Panc1 (cell line): Measurements from ENCODE around the gene ZNF580. TPM values are rescaled to one million over a fixed set of nuclear protein-coding genes. Genes with fewer than 3 reads are reported as not detected.

Source experiments
- ATAC-seq: fragments of 200-7000 bp; cut with Tn5 transposase; 2 replicates; pipeline ENCODE4 v1.9.1; 2020; ENCODE audit warnings: mild to moderate bottlenecking, moderate library complexity
- BruUV-seq: library from RNA; stranded (reverse); fragments of 400-500 nt; replicated peaks from 2 replicates; lab custom pipeline; 2021; lab: Mats Ljungman, UMichigan
- CTCF ChIA-PET: fragments of 300-600 bp; sonication (Branson Sonifier 250); formaldehyde crosslinking; loops from one replicate; lab custom pipeline; 2022; ENCODE audit warnings: antibody characterized with exemption; lab: Charles Lee
- POLR2A ChIA-PET: fragments of 300-600 bp; sonication (Branson Sonifier 250); formaldehyde crosslinking; loops from one replicate; lab custom pipeline; 2022; ENCODE audit warnings: antibody characterized with exemption; lab: Charles Lee
- DNase-seq: peaks from one replicate; pipeline ENCODE4 v3.0.0-alpha.2; 2010; ENCODE audit warnings: low read depth, low spot score
- H3K27ac ChIP-seq: 2 replicates; pipeline ENCODE4 v1.5.1; 2011; ENCODE audit warnings: mild to moderate bottlenecking, low read length, inconsistent platforms
- H3K27me3 ChIP-seq: fragments of 200-500 bp; sonication (Bioruptor generic); 2 replicates; pipeline ENCODE4 v1.6.0; 2014; ENCODE audit warnings: low read length, inconsistent platforms; ENCODE audit not compliant: control insufficient read depth, insufficient read depth
- H3K36me3 ChIP-seq: fragments of 200-500 bp; sonication (Bioruptor generic); 2 replicates; pipeline ENCODE4 v1.5.1; 2014; ENCODE audit warnings: inconsistent platforms, mild to moderate bottlenecking, low read length, moderate library complexity; ENCODE audit not compliant: control insufficient read depth, insufficient read depth
- H3K4me1 ChIP-seq: 2 replicates; pipeline ENCODE4 v1.5.1; 2011; ENCODE audit warnings: inconsistent platforms, mild to moderate bottlenecking, low read length, moderate library complexity; ENCODE audit not compliant: control insufficient read depth, insufficient read depth
- H3K4me3 ChIP-seq, 2 experiments: 2 replicates each; pipeline ENCODE4 v1.5.1; 2011 to 2012; ENCODE audit warnings: low read depth in 2 of 2, low read length in 2 of 2, mild to moderate bottlenecking in 2 of 2, inconsistent platforms in 1 of 2, moderate library complexity in 1 of 2
- H3K9me3 ChIP-seq: fragments of 200-500 bp; sonication (Bioruptor generic); 2 replicates; pipeline ENCODE4 v1.5.1; 2014; ENCODE audit warnings: low read depth, mild to moderate bottlenecking, inconsistent platforms, low read length, moderate library complexity; ENCODE audit not compliant: control insufficient read depth, insufficient read depth
- CTCF ChIP-seq: fragments of 450-650 bp; IDR thresholded peaks from 2 replicates; pipeline ENCODE4 v1.5.1; 2017; ENCODE audit warnings: mild to moderate bottlenecking
- POLR2AphosphoS5 ChIP-seq: IDR thresholded peaks from 2 replicates; pipeline ENCODE4 v1.6.1; 2012; ENCODE audit warnings: mild to moderate bottlenecking, low read depth, low read length, moderate library complexity
- SIN3A ChIP-seq: IDR thresholded peaks from 2 replicates; pipeline ENCODE4 v1.6.1; 2012; ENCODE audit warnings: low read depth, mild to moderate bottlenecking, low read length, moderate library complexity, borderline replicate concordance; ENCODE audit not compliant: insufficient read depth
- TCF7L2 ChIP-seq: IDR thresholded peaks from 2 replicates; pipeline ENCODE4 v1.6.1; 2011; ENCODE audit warnings: mild to moderate bottlenecking, low read depth, low read length, inconsistent platforms
- in situ Hi-C: cut with HindIII; loops from 2 replicates; pipeline ENCODE4 v1.10.0; 2016; ENCODE audit warnings: low sequenced_read_pairs, low pct_unique_long_range_greater_than_20kb
- intact Hi-C: fragments of 100-400 bp; cut with micrococcal nuclease; formaldehyde crosslinking; loops from one replicate; pipeline ENCODE4 v1.10.0; 2022; ENCODE audit not compliant: unreplicated experiment
- total RNA-seq: library from RNA; stranded (reverse); gene quantifications from one replicate; pipeline ENCODE4 v1.2.1, GENCODE V29; 2021; ENCODE audit not compliant: unreplicated experiment
- TF ChIP-seq, protein P1 (sequence below), 2 experiments: IDR thresholded peaks; 2 replicates each; pipeline ENCODE4 v1.6.1; 2011 to 2012; ENCODE audit warnings: low read depth in 2 of 2, control low read depth in 1 of 2, low read length in 1 of 2, mild to moderate bottlenecking in 1 of 2, moderate library complexity in 1 of 2; ENCODE audit not compliant: insufficient read depth in 1 of 2

ZNF580 gene
- total RNA-seq, 1 experiment from 2014 or later: 58.0 TPM

- TF ChIP-seq, protein P1, sequence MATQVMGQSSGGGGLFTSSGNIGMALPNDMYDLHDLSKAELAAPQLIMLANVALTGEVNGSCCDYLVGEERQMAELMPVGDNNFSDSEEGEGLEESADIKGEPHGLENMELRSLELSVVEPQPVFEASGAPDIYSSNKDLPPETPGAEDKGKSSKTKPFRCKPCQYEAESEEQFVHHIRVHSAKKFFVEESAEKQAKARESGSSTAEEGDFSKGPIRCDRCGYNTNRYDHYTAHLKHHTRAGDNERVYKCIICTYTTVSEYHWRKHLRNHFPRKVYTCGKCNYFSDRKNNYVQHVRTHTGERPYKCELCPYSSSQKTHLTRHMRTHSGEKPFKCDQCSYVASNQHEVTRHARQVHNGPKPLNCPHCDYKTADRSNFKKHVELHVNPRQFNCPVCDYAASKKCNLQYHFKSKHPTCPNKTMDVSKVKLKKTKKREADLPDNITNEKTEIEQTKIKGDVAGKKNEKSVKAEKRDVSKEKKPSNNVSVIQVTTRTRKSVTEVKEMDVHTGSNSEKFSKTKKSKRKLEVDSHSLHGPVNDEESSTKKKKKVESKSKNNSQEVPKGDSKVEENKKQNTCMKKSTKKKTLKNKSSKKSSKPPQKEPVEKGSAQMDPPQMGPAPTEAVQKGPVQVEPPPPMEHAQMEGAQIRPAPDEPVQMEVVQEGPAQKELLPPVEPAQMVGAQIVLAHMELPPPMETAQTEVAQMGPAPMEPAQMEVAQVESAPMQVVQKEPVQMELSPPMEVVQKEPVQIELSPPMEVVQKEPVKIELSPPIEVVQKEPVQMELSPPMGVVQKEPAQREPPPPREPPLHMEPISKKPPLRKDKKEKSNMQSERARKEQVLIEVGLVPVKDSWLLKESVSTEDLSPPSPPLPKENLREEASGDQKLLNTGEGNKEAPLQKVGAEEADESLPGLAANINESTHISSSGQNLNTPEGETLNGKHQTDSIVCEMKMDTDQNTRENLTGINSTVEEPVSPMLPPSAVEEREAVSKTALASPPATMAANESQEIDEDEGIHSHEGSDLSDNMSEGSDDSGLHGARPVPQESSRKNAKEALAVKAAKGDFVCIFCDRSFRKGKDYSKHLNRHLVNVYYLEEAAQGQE (IDR thresholded peaks at IDR 0.05; ENCODE audit: insufficient read depth in 1 of 2, low read depth in 2 of 2, low read length in 1 of 2): no peak
- no peak for TF ChIP-seq CTCF
- no peak for TF ChIP-seq POLR2AphosphoS5
- no peak for TF ChIP-seq TCF7L2
- no peak for TF ChIP-seq SIN3A
- POLR2A ChIA-PET: interaction anchor here (0.6 to 0.7 kb wide), 5 partner anchors 15 to 1800 kb away, joined by 3 to 7 read pairs (median 4); partner anchors contain the start of gene U2AF2
- intact Hi-C loops: no loop called here
- CTCF ChIA-PET: interaction anchor here (0.6 kb wide), 1 partner anchor 77 kb away, joined by 3 read pairs; no protein-coding TSS in a partner anchor
- no TSS peak for BruUV-seq
- in situ Hi-C loops: no loop called here
- peak; percentile 3; the same call in 1 of the 2 replicates for ATAC-seq
- no peaks in the 10 kb centered on the region for H3K27me3 ChIP-seq
- peak overlapping the region; percentile 64 to 94 for H3K4me3 ChIP-seq
- H3K36me3 ChIP-seq: peaks cover 26% of the 10 kb centered on the region
- H3K27ac ChIP-seq: peak overlapping the region; percentile 83
- no peaks in the 10 kb centered on the region for H3K9me3 ChIP-seq
- no peak for DNase-seq
- H3K4me1 ChIP-seq: peaks cover 77% of the 10 kb centered on the region
Observed at GRCh38 chr19:55674459-55674840, 33.6 kb downstream of the ZNF580 start.

GRCh38 chr19:55674841-55675660, 34.2 kb downstream of the ZNF580 start, which contains the start of gene EPN1:
Gene EPN1 (plus strand): TSS chr19:55675226. CDS start chr19:55678628, 3,402 bp downstream.
- DNase-seq: no peak
- TF ChIP-seq TCF7L2: no peak
- no peak for TF ChIP-seq CTCF
- peak; percentile 99 for TF ChIP-seq SIN3A
- TF ChIP-seq, protein P1 (IDR thresholded peaks at IDR 0.05; ENCODE audit: insufficient read depth in 1 of 2, low read depth in 2 of 2, low read length in 1 of 2): peak in 1 of 2 experiments; percentile 71; a peak in 1 of 4 replicates
- peak; percentile 98 for TF ChIP-seq POLR2AphosphoS5
- peak within 1 kb of the TSS; percentile 96 for H3K27ac ChIP-seq
- BruUV-seq: no TSS peak
- intact Hi-C loops: no loop called here
- H3K4me1 ChIP-seq: peaks cover 73% of the 10 kb centered on the region
- H3K36me3 ChIP-seq: peaks cover 26% of the 10 kb centered on the region
- H3K27me3 ChIP-seq: no peaks in the 10 kb centered on the region
- peak within 1 kb of the TSS; percentile 64 to 94 for H3K4me3 ChIP-seq
- ATAC-seq: peak; percentile 81
- CTCF ChIA-PET: no interaction called here
- in situ Hi-C loops: no loop called here
- POLR2A ChIA-PET: interaction anchor here (0.6 to 0.7 kb wide), 4 partner anchors 15 to 1801 kb away, joined by 3 to 5 read pairs (median 4); no protein-coding TSS in a partner anchor
- no peaks in the 10 kb centered on the region for H3K9me3 ChIP-seq
